ENCODE data around the gene LRBA. TPM values are rescaled to one million over a fixed set of nuclear protein-coding genes. Genes with fewer than 3 reads are reported as not detected.

The LRBA gene
- total RNA-seq, 1 experiment from 2014 or later: 11.2 TPM

GRCh38 chr4:150805183-150806025 is 209.7 kb downstream of the LRBA start:
- DNase-seq (ENCODE audit: low read depth): no peak

- DNase-seq (ENCODE audit: low read depth): no peak
Measured at GRCh38 chr4:150801833-150802232, 213.3 kb downstream of the LRBA start.

- no peak for DNase-seq (ENCODE audit: low read depth)
Measured at GRCh38 chr4:150799207-150799606, 215.9 kb downstream of the LRBA start.

GRCh38 chr4:150794706-150795105 is 220.4 kb downstream of the LRBA start:
- DNase-seq (ENCODE audit: low read depth): no peak

GRCh38 chr4:150789864-150790263 is 225.2 kb downstream of the LRBA start:
- no peak for DNase-seq (ENCODE audit: low read depth)

GRCh38 chr4:150784939-150785338 is 230.1 kb downstream of the LRBA start:
- no peak for DNase-seq (ENCODE audit: low read depth)

GRCh38 chr4:150784305-150784704 is 230.8 kb downstream of the LRBA start:
- no peak for DNase-seq (ENCODE audit: low read depth)

GRCh38 chr4:150782921-150783320 is 232.2 kb downstream of the LRBA start:
- DNase-seq (ENCODE audit: low read depth): no peak

- DNase-seq (ENCODE audit: low read depth): peak; percentile 58
Measured at GRCh38 chr4:150782311-150782710, 232.8 kb downstream of the LRBA start.

GRCh38 chr4:150781191-150781590 is 233.9 kb downstream of the LRBA start:
- no peak for DNase-seq (ENCODE audit: low read depth)

GRCh38 chr4:150779707-150780106 is 235.4 kb downstream of the LRBA start:
- no peak for DNase-seq (ENCODE audit: low read depth)

- DNase-seq (ENCODE audit: low read depth): no peak
Measured at GRCh38 chr4:150773729-150774449, 241.2 kb downstream of the LRBA start.

GRCh38 chr4:150773032-150773431 is 242.1 kb downstream of the LRBA start:
- DNase-seq (ENCODE audit: low read depth): no peak

GRCh38 chr4:150771382-150771781 is 243.7 kb downstream of the LRBA start:
- no peak for DNase-seq (ENCODE audit: low read depth)

GRCh38 chr4:150769845-150770244 is 245.2 kb downstream of the LRBA start:
- DNase-seq (ENCODE audit: low read depth): peak; percentile 4

GRCh38 chr4:150769248-150769647 is 245.8 kb downstream of the LRBA start:
- peak; percentile 53 for DNase-seq (ENCODE audit: low read depth)

- DNase-seq (ENCODE audit: low read depth): no peak
Measured at GRCh38 chr4:150768497-150768896, 246.6 kb downstream of the LRBA start.

GRCh38 chr4:150765216-150765615 is 249.9 kb downstream of the LRBA start:
- no peak for DNase-seq (ENCODE audit: low read depth)

GRCh38 chr4:150751648-150752047 is 263.4 kb downstream of the LRBA start:
- no peak for DNase-seq (ENCODE audit: low read depth)

GRCh38 chr4:150750824-150751223 is 264.3 kb downstream of the LRBA start:
- DNase-seq (ENCODE audit: low read depth): no peak

GRCh38 chr4:150746156-150746555 is 268.9 kb downstream of the LRBA start:
- no peak for DNase-seq (ENCODE audit: low read depth)

- no peak for DNase-seq (ENCODE audit: low read depth)
Measured at GRCh38 chr4:150744570-150744969, 270.5 kb downstream of the LRBA start.

All from Daoy (cell line).